Measurements from ENCODE around the gene DUOX2. TPM values are rescaled to one million over a fixed set of nuclear protein-coding genes. Genes with fewer than 3 reads are reported as not detected.

DUOX2 gene
- total and polyA plus RNA-seq, 2 donors (not counting 1 experiment from before 2014, with no cell fraction given) = 0.32 TPM; not detected in 1

- H3K27ac Mint-ChIP-seq = no peak overlapping the region
- H3K9ac ChIP-seq (ENCODE audit: low read length) = no peak overlapping the region
- H3K4me3 Mint-ChIP-seq = no peak overlapping the region
- no peak overlapping the region for H3K27ac ChIP-seq (ENCODE audit: low read length in 2 of 2)
- 93% methylated on average over 10 of the region's 10 CpGs for WGBS (ENCODE audit: insufficient coverage)
- peaks cover 0 to 13% (median 0%) of the 10 kb centered on the region in 3 donors for H3K9me3 ChIP-seq (ENCODE audit: control extremely low read depth in 1 of 3, control insufficient read depth in 2 of 3, insufficient read depth in 1 of 3, low read length in 2 of 3)
- no peak overlapping the region for H3K4me2 ChIP-seq (replicated peaks; ENCODE audit: low read depth, low read length, poor library complexity, severe bottlenecking)
- no peaks in the 10 kb centered on the region for H4K20me1 ChIP-seq (ENCODE audit: control insufficient read depth, insufficient read depth, low read length, poor library complexity, severe bottlenecking)
- intact Hi-C loops (cut with micrococcal nuclease) = no loop called here
- H3K36me3 ChIP-seq (replicated peaks in 1 of 2; ENCODE audit: control extremely low read depth in 1 of 2, control insufficient read depth in 1 of 2, extremely low read depth in 1 of 2, insufficient read depth in 2 of 2, low read length in 1 of 2) = no peaks in the 10 kb centered on the region
- peaks cover 62% of the 10 kb centered on the region for H3K27me3 Mint-ChIP-seq
- POLR2A ChIA-PET = no interaction called here
- no peaks in the 10 kb centered on the region for H3K9me3 Mint-ChIP-seq (ENCODE audit: insufficient read depth)
- no peaks in the 10 kb centered on the region for H3K79me2 ChIP-seq (ENCODE audit: control insufficient read depth, insufficient read depth, low read length)
- peaks cover 20% of the 10 kb centered on the region for H3K4me1 Mint-ChIP-seq
- DNase-seq (no peak), ATAC-seq (ENCODE audit: low read depth) (no peak)
- TF ChIP-seq EZH2 (IDR thresholded peaks at IDR 0.05; ENCODE audit: borderline replicate concordance, insufficient read depth, low read depth, low read length, poor library complexity, severe bottlenecking) (no peak), CTCF (IDR thresholded peaks at IDR 0.05) (no peak)
- H3K27me3 ChIP-seq (replicated peaks in 1 of 4; ENCODE audit: control extremely low read depth in 1 of 4, control insufficient read depth in 3 of 4, insufficient read depth in 4 of 4, low read length in 3 of 4) = peaks cover 0 to 57% (median 27%) of the 10 kb centered on the region in 4 experiments
- H3K4me1 ChIP-seq (ENCODE audit: control insufficient read depth in 2 of 2, insufficient read depth in 2 of 2, low read length in 2 of 2) = peaks cover 21 to 24% of the 10 kb centered on the region in 2 donors
- CTCF ChIA-PET = interaction anchor here (1.1 to 1.8 kb wide), 5 partner anchors 7 to 158 kb away, joined by 3 to 4 read pairs (median 3); no protein-coding TSS in a partner anchor
- no peak overlapping the region for H3K4me3 ChIP-seq (ENCODE audit: control extremely low read depth in 1 of 5, extremely low read depth in 1 of 5, insufficient read depth in 1 of 5, low read depth in 2 of 5, low read length in 4 of 5)
- no peak overlapping the region for H2AFZ ChIP-seq (ENCODE audit: insufficient read depth, low read depth, low read length, poor library complexity, severe bottlenecking)
These were observed 6.4 kb upstream of the DUOX2 start for GRCh38 chr15:45120081-45120972.

GRCh38 chr15:45118996-45119395 is 5.0 kb upstream of the DUOX2 start:
- Histone ChIP-seq H3K36me3 (replicated peaks in 1 of 2; ENCODE audit: control extremely low read depth in 1 of 2, control insufficient read depth in 1 of 2, extremely low read depth in 1 of 2, insufficient read depth in 2 of 2, low read length in 1 of 2) (no peaks in the 10 kb centered on the region), H3K4me1 (ENCODE audit: control insufficient read depth in 2 of 2, insufficient read depth in 2 of 2, low read length in 2 of 2) (peaks cover 29 to 37% of the 10 kb centered on the region in 2 donors), H3K4me2 (replicated peaks; ENCODE audit: low read depth, low read length, poor library complexity, severe bottlenecking) (no peak overlapping the region), H3K4me3 (ENCODE audit: control extremely low read depth in 1 of 5, extremely low read depth in 1 of 5, insufficient read depth in 1 of 5, low read depth in 2 of 5, low read length in 4 of 5) (no peak overlapping the region), H3K79me2 (ENCODE audit: control insufficient read depth, insufficient read depth, low read length) (no peaks in the 10 kb centered on the region), H3K9me3 (ENCODE audit: control extremely low read depth in 1 of 3, control insufficient read depth in 2 of 3, insufficient read depth in 1 of 3, low read length in 2 of 3) (peaks cover 0 to 24% (median 0%) of the 10 kb centered on the region in 3 donors), H3K27me3 (replicated peaks in 1 of 4; ENCODE audit: control extremely low read depth in 1 of 4, control insufficient read depth in 3 of 4, insufficient read depth in 4 of 4, low read length in 3 of 4) (peaks cover 0 to 67% (median 38%) of the 10 kb centered on the region in 4 experiments), H3K27ac (ENCODE audit: low read length in 2 of 2) (no peak overlapping the region), H2AFZ (ENCODE audit: insufficient read depth, low read depth, low read length, poor library complexity, severe bottlenecking) (no peak overlapping the region), H4K20me1 (ENCODE audit: control insufficient read depth, insufficient read depth, low read length, poor library complexity, severe bottlenecking) (no peaks in the 10 kb centered on the region), H3K9ac (ENCODE audit: low read length) (no peak overlapping the region)
- Mint-ChIP-seq H3K4me3 (no peak overlapping the region), H3K4me1 (peaks cover 28% of the 10 kb centered on the region), H3K27me3 (peaks cover 64% of the 10 kb centered on the region), H3K27ac (no peak overlapping the region), H3K9me3 (ENCODE audit: insufficient read depth) (no peaks in the 10 kb centered on the region)
- 91% methylated on average over 5 of the region's 5 CpGs for WGBS (ENCODE audit: insufficient coverage)
- ATAC-seq (ENCODE audit: low read depth) (no peak), DNase-seq (no peak)
- ChIA-PET POLR2A (no interaction called here), CTCF (interaction anchor here (1.0 to 3.6 kb wide), 29 partner anchors 8 to 495 kb away, joined by 3 to 58 read pairs (median 8); partner anchors contain the start of genes DUOX1, DUOXA1, GATM and SORD)
- TF ChIP-seq CTCF (IDR thresholded peaks at IDR 0.05) (no peak), EZH2 (IDR thresholded peaks at IDR 0.05; ENCODE audit: borderline replicate concordance, insufficient read depth, low read depth, low read length, poor library complexity, severe bottlenecking) (no peak)
- intact Hi-C loops (cut with micrococcal nuclease) = loop anchor here (2.0 to 10.0 kb wide), 5 partner anchors 48 to 340 kb away; no protein-coding TSS in a partner anchor

Measured in B cell (primary cell).